NCI-H2029 (cell line): ENCODE results near the gene ADARB2.

Source experiments
- DNase-seq: peaks from one replicate; lab custom pipeline; 2025; lab: John Stamatoyannopoulos, UW

ADARB2 gene

GRCh38 chr10:1662438-1663025 is 74.8 kb downstream of the ADARB2 start:
- DNase-seq, result no peak

DNA sequence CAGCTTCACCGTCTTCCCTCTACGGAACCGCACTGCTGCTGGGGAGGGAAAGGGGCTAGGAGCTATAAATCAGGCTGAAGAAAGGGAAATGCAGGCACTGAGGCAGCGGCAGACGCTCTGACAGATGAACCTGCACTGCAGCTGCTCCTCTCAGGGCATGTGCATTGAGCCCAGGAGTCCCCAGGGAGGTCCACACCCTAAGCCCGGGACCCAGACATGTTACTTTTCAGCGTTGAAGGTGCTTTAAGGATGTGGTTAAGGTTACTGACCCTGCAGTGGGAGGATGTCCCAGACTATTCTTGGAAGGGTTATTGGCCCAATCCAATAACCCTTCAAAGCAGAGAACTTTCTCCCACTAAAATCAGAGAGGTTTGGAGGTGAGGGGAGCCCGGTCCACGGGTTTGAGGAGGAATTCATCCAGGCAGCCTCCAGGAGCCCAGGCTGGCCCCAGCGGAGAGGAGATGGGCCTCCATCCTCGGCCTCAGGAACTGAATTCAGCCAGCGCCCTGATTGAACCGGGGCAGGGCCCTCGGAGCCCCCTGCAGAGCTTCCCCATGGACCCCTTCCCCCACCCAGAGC is 75.4 kb downstream of the ADARB2 start:
- DNase-seq, result no peak

DNA sequence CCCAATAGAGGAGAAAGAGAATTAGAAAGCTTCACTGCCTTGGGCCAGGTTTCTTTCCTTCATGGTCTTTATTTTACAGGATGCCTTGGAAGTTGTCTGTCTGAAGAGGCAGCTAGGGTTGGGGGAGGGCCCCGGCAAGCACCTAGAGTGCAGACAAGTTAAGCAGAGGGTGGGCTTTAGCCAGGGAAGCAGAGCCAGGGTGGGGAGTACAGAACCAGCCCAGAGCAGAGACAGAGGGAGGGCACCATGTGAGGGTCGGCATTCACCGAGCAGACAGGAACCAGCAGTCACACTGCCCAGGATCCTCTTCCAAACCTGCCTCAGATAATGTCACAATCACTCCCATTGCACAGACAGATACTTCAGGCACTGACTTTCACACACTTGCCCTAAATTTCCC is 75.9 kb downstream of the ADARB2 start:
- DNase-seq, result no peak

GRCh38 chr10:1660815-1661214 is 76.5 kb downstream of the ADARB2 start:
- DNase-seq, result no peak

DNA sequence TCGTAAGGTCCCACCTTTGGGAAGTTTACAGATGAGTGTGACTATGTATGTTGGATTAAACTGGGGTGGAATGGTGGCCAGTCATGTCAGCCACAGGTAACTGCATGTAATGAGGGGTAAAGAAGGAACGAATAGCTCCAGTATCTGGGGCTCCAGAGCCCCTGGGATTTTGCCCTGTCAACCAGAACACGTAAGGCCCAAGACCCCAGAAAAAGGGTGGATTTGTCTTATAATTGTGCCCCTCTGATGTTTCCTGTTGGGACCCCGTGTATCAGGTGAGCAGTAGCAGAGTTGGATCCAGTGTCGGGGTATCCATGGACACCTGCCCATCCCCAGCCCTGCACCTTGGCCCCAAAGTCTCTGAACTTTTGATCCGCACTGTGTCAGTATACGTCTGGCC is 76.9 kb downstream of the ADARB2 start:
- DNase-seq, result no peak

- no peak for DNase-seq
These were observed 78.0 kb downstream of the ADARB2 start for GRCh38 chr10:1659221-1659791.

DNA sequence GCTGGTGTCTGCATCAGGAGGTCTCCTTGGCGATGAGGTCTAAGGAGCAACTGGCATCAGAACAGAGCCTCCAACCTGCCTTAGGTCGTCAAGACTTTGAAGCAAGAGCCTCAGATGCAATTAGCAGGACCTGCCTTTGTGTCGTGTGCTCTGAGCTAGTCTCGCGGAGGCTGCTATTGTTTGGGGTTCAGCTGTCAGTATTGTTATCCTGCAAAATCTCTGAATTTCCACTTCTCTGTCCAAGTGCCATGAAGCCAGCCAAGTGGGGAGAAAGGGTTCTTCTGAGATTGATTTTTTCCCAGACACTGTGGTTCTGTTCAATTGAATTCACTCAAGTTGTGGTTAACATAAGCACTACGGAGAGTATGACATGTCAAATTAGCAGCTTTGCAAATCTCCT is 78.7 kb downstream of the ADARB2 start:
- no peak for DNase-seq

- no peak for DNase-seq
These were observed 79.8 kb downstream of the ADARB2 start for GRCh38 chr10:1657479-1657878.

DNA sequence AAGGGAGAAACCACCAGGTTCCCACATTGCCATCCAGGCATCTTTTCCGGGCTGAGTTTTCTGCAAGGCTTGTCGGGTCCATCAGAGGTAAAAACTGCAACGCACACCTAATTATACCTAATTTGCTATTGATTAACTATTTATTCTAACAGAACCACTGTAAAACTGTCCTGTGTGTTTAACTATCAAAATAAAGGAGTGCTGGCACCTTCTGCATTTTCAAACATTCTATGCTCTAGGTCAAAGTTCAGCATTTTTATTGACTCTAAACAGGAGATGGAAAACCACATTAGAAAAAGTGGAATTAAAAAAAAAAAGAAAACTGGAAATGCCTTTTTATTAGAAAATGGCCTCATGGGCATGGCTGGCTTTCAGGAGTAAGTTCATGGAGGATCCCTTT is 82.0 kb downstream of the ADARB2 start:
- no peak for DNase-seq

- DNase-seq, result no peak
These were observed 82.4 kb downstream of the ADARB2 start for GRCh38 chr10:1654811-1655356.

DNA sequence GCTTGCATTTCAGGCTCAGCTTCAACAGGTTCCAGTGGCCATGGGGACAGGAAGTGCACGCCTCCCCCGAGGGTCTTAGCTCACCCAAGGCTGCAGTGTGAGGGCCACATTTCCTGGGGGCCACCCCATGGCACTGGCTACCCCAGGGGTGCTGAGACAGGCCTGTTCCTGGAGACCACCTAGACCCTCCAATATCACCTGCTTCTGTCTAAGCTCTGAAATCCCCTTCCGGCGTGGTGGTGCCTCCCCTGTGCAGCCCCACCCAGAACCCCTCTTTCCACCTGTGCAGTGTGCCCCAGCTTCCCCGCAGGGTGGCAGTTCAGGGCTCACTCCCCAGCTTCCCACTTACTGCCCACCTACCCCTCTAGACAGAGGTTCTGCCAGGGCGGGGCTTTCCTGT is 83.1 kb downstream of the ADARB2 start:
- DNase-seq, result no peak

- no peak for DNase-seq
These were observed 84.0 kb downstream of the ADARB2 start for GRCh38 chr10:1653321-1653720.

DNA sequence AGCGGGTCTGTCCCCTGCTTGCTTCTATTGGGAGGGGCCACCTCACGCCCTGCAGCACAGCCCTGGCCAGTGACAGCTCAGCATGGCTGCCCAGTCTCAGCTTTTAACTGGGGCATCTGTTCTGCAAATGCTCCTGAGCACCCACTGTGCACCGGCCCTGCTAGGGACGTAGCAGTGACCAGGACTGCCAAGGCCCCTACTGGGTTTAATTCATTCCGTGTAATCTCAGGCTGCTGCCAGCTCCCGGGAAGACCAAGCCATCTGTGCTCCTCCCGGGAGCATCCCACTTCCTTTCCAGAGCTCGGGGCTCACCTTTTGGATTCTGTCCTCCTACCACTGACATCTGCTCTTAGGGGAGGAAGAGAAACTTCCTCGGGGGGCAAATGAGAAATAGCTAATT is 85.2 kb downstream of the ADARB2 start:
- DNase-seq, result no peak

DNA sequence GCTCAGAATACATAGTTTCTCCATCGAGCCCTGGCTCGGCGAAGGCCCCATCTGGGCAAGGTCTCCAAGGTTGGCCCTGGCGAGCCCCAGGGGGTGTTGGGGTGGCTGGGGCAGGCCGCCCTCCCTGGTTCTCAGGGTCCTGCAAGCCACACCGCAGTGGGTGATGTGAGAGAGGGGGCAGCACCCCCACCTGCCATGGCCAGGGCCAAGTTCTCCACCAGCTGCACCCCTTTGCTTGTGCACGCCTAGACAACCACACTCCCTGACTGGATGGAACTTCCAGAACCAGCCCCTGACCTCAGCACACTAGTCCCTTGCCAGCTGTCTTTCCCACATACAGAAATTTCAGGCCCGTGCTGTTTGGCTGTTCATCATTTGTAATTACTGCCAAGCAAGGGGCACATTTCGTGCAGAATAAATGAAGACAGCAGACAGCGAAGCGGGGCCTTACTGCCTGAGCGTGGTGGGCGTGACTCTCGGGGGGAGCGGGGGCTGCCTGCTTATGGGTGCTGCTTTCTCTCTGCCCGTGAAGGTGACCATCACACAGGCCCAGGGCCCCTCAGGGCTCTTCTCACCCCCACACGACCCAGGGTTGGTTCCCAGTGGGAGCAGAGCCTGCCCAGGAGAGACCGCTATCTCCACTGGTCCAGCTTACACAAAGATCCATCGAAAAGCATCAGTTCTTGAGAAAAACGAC is 85.9 kb downstream of the ADARB2 start:
- no peak for DNase-seq

GRCh38 chr10:1650542-1651269 is 86.6 kb downstream of the ADARB2 start:
- DNase-seq, result no peak

DNA sequence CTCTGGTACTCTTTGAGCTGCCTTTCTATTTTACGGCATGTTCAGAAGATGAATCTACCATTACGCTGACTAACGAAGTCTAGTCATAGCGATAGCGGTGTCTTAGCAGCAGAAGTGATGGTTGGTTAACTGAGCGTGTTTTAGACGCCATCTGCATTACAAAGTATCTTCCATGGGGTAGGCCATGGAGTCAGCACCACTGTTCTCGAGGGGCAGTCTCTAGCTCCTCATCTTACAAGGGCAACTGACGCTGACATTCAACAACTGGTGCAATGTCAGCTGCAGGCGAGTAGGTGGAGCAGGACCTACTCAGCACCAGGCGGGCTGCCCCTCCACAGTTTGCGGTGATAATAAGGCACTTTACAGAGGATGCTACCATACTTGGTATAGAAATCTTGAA is 88.7 kb downstream of the ADARB2 start:
- DNase-seq, result no peak

DNA sequence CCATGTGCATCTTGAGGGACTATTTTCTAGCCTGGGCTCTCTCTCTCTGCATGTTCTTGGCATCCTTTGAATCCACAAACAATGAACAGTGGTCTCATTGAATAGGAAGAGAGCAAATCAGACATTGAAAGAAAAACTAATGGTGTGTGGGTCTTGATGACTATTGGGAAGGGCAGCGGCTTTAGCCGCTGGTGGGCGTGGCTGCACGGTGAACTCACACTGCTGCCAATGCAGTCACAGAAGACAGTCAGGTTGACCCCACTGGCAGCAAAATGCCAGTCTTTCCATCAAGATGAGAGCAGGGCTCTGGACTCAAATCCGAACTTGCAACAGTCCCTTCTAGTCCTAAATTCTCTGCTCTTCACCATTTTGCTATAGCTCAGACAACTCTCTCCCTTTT is 91.0 kb downstream of the ADARB2 start:
- no peak for DNase-seq

- DNase-seq, result no peak
These were observed 91.4 kb downstream of the ADARB2 start for GRCh38 chr10:1645896-1646295.

- DNase-seq, result no peak
These were observed 93.1 kb downstream of the ADARB2 start for GRCh38 chr10:1644191-1644711.

- DNase-seq, result no peak
These were observed 93.5 kb downstream of the ADARB2 start for GRCh38 chr10:1643908-1644179.

- DNase-seq, result no peak
These were observed 94.0 kb downstream of the ADARB2 start for GRCh38 chr10:1643161-1643907.
